IPS-18c (cell line): ENCODE results near the gene WNT11.

Source experiments
- H3K4me3 ChIP-seq: 2 replicates; pipeline ENCODE4 v1.7.0; 2013; ENCODE audit warnings: low read depth, mild to moderate bottlenecking, low read length, moderate library complexity; ENCODE audit not compliant: insufficient read depth
- H3K9me3 ChIP-seq: one replicate; pipeline ENCODE4 v1.6.1; 2013; ENCODE audit warnings: mild to moderate bottlenecking, low read length, moderate library complexity; ENCODE audit not compliant: control insufficient read depth, insufficient read depth

Gene WNT11

DNA sequence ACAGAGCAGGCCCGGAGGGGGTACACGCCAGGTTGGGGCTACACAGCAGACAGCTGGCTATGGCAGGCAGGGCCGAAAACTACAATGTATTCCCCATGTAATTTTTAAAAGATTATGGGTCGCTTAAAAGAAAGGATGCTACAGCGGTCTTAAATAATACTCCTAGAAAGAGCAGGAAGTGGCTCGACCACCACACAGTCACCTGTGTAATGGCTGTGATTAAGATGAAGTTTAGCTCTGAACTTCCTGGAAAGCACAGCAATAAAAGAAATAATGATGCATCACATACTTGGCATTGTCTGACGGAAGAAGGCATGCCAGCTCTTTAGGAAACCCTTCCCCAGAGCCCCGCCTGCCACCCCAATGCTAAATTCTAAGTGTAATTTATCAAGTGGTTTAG lies 32.6 kb downstream of the WNT11 start:
- no peaks in the 10 kb centered on the region for H3K9me3 ChIP-seq
- H3K4me3 ChIP-seq, result no peak overlapping the region

DNA sequence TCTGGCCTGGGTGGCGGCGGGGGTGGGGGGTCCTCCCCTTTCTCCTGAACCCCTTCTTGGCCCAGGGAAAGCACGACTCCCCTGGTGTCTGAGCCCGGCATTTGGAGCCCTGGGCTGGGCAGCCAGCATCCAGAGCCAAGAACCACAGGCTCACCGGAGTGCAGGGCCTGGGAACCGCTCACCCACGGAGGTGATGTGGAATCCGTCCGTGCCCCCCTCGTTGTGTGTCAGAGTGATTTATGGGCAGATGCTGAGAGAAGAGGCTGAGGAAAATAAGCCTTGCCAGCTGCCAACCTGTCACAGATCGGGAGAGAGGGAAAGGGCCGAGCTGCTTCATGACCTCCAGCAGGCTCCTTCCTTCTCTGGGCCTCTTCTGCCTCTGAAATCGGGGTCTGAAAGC lies 33.7 kb downstream of the WNT11 start:
- H3K4me3 ChIP-seq, result no peak overlapping the region
- no peaks in the 10 kb centered on the region for H3K9me3 ChIP-seq

DNA sequence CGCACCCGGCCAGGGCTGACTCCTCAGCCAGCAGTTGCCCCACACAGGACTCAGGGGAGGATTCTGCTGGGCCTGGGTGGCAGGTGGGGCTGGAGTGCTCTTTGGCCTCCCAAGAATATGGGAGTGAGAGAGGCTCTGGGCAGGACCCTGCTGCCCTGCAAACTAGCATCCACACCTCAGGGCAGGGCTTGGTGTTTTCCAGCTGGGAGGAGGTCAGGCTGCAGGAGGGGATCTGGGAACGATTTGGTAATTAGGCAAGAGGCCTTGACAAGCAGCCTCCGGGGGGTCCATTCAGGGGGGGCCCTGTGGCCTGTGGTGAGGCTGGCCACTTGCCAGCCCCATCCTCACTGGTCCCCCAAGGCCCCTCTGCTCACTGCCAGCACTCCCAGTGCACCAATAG lies 35.8 kb downstream of the WNT11 start:
- Histone ChIP-seq H3K4me3 (no peak overlapping the region), H3K9me3 (peaks cover 2% of the 10 kb centered on the region)

DNA sequence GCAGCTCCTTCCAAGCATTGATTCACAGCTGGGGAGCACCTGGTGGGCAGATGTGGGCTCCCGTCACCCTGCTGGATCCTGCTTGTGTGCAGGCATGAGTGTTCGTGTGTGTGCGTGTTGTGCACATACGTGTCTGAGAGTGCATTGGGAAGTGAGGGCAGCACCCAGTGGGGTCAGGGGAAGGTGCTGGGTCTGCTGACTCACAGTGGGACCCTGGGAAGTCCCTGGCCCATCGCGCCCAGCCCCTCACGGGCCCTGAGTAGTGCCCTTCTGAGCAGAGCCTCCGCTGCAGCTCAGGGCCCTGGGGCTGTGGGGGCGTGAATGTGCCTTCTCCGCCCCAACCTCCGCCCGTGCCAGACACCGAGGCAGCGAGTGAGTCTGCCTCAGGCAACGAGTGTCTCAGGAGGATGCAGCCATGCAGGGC lies 36.8 kb downstream of the WNT11 start:
- H3K9me3 ChIP-seq, result peaks cover 2% of the 10 kb centered on the region
- H3K4me3 ChIP-seq, result no peak overlapping the region

DNA sequence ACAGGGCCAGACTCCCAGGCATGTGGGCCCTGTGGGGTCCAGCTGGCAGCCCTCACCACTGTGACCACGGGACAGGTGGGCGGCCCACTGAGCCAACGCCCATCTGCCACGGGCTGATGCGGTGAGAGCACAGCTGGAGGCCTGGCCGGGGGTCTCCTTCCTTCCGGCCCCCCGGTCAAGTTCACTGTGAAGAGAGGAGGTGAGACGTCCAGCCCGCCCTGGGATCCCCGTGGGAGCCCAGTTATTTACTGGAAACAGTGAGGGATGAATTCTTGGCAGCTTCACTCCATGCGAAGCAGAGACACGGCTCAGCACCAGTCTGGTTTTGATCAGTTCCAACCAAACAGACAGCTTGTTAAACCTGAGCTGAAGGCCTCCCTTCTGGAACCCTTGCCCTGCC lies 38.7 kb downstream of the WNT11 start:
- Histone ChIP-seq H3K9me3 (peaks cover 2% of the 10 kb centered on the region), H3K4me3 (no peak overlapping the region)

DNA sequence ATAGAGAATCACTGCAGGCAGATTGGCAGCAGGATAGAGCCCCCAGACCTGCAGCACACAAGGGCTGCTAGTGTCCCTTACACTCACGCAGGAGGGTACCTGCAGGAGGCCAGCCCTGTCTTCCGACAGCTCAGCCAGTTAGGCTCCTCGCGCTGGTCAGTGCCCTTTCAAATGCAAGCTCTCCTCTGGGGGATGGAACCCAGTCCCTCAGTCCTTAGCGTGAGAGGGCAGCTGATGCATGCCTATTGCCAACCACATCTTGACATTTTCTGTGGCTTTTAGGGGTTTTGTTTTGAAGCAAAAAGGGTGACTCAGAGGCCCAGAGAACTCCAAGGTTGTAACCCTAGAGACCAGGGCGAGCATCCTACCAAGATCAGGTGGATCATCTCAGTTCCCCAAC lies 40.0 kb downstream of the WNT11 start:
- Histone ChIP-seq H3K9me3 (peaks cover 2% of the 10 kb centered on the region), H3K4me3 (no peak overlapping the region)

DNA sequence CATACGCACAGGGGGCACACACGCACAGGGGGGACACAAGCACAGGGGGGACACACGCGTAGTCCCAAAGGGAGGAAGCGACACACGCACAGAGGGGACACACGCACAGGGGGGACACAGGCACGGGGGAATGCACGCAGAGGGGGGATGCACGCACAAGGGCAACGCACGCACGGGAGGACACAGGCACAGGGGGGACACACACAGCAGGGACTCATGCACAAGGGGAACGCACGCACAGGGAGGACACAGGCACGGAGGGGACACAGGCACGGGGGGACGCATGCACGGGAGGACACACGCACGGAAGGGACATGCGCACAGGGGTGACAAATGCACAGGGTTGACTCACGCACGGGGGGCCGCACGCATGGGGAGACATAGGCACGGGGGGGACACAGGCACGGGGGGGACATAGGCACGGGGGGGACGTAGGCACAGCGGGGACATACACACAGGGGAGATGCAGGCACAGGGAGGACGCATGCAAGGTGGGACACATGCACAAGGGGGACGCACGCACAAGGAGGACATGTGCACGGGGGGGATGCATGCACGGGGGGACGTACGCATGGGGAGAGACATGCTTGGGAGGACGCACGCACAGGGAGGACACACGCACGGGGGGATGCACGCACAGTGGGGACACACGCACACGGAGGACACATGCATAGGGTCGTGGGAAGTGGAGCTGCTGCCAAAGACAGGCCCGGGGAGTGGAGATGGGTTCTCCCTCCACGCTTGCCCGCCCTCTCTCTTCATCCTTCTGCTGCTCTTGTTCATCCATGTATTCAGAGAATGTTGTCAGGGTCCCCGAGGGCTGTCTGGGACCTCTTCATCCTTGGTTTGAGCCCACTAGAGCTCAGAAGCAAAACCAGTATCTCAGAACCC lies 41.2 kb downstream of the WNT11 start:
- no peak overlapping the region for H3K4me3 ChIP-seq
- peaks cover 2% of the 10 kb centered on the region for H3K9me3 ChIP-seq

DNA sequence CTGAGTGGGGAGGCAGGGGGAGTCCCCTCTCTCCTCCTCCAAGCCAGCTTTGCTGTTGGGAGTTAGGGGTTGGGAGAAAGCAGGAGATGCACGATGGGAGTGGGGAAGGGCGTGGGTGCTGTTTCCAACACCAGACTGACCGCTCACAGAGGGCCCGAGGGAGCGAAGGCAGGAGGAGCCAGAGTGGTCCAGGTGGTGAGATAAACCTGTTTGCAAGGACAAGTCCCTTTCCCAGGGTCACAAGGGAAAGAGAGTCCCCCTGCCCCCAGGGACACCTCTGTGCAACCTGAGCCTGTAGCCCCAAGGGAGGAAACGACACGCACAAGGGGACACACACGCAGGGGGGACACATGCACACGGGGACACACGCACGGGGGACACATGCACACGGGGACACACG lies 42.2 kb downstream of the WNT11 start:
- Histone ChIP-seq H3K4me3 (no peak overlapping the region), H3K9me3 (peaks cover 2% of the 10 kb centered on the region)

DNA sequence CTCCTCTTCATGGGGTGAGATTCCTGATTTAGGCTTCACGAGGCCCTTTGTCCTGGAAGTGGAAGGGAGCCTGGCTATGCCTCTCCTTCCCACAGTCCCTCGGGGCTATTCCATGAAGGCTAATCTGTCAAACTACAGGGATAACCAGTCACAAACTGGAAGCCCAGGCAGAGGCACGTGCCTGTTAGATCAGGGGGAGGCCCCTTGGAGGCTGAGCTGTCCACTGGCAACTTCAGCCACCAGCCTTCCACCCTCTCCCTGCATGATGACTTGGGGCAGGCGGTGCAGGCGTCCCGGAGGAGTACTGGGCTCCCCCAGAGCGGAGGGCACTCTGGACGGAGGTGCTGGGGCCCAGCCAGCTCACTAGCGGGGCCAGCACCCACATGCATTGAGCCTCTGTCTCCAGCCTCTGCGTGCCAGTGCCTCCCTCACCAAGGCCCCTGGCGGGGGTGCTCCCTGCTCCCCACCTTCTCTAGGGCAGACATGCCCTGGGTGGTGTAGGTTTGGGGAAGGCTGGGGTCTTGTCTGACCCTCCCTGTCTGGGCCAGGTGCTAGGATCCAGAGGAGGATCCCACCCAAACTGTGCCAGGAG lies 42.9 kb downstream of the WNT11 start:
- H3K4me3 ChIP-seq, result no peak overlapping the region
- H3K9me3 ChIP-seq, result peaks cover 2% of the 10 kb centered on the region

DNA sequence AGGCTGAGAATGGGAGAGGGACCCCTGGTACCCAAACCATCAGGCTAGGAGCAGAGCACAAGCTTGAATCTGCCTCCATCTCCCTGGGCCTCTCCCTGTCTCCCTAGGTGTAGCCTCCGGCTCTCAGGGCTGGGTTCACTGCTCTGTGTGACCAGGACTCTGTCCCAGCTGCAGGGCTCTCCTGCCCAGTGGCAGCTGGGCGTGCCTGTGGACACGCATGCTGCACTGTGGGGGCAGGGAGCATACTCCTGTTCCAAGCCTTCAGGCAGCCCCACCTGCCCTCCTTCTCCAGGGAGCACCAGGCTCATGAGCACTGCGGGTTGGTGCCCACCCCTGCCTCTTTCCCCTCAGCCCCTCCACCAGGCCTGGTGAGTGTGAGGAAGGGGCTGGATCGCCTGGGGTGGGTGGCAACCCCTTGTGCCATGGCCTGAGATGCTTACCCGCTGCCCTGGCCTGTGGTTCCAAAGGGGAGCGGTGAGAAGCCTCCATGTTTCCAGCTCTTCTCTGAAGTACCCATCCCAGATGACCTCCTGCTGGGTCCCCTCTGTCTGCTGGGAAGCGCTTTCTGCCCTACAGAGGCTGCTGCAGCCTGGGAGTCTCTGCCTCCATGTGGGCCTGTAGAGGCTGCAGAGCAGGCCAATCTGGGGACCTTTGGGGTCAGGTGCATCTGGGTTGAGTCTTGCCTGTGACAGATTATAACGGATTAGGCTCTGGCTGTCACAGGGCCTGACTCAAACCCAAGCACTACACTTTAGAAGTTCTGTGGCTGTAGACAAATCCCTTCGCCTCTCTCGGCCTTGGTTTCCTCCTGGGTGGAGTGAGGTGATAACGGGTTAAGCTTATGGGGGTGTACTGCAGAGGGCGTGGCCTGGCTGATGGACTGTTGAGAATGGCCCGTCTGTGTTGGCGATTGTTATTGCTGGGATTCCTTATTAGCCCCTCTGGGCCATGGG lies 43.7 kb downstream of the WNT11 start:
- Histone ChIP-seq H3K4me3 (no peak overlapping the region), H3K9me3 (peaks cover 2% of the 10 kb centered on the region)

DNA sequence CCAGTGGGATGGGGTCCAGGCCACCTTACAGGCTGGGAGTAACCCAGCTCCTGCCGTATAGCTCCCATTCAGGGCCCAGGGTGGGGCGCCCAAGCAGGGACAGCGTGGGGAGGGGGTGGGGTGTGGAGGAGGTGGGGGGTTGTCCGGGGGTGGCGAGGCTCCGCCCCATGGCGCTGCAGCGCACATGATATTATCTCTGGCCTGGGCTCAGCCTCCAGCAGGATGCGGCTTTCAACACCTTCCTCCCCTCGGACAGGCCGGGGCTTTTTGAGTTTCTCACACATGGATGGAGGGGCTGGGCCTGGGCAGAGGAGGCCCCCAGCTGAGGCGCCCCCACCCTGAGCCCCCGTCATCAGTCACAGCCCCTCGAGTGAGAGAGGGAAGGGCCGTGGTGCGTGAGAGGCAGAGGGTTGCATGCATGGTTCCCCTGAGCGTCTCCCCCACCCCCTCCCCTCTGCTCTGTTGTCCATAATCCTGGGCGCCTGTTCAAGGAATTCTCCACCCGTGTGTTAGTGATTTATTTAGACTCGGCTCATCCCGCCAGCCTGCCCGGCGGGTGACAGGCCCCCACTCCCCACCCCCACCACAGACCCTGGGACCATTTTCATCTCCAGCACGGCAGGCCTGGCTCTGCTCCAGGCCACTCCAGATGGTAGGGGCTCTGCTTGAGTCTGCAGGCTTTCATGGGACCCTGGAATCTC lies 44.9 kb downstream of the WNT11 start:
- Histone ChIP-seq H3K9me3 (peaks cover 2% of the 10 kb centered on the region), H3K4me3 (no peak overlapping the region)

DNA sequence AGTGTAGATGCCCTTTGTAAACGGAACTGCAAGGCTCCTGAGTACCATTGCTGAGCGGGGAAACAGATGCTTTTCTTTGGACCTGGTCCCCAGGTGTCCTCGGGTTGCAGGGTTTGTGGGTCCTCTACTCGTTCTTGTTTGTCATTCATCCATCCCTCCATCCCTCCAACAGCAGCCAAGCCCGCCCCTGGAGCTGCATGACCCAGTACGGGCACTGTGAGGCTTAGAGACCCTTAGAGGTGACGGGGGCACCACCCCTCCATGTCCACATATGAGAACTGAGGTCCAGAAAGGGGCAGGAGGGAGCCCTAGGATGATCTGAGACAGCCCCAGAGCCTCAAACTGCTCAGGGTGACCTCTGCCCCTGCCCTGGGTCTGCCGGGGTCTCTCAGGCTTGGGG lies 45.4 kb downstream of the WNT11 start:
- H3K4me3 ChIP-seq, result no peak overlapping the region
- H3K9me3 ChIP-seq, result no peaks in the 10 kb centered on the region

DNA sequence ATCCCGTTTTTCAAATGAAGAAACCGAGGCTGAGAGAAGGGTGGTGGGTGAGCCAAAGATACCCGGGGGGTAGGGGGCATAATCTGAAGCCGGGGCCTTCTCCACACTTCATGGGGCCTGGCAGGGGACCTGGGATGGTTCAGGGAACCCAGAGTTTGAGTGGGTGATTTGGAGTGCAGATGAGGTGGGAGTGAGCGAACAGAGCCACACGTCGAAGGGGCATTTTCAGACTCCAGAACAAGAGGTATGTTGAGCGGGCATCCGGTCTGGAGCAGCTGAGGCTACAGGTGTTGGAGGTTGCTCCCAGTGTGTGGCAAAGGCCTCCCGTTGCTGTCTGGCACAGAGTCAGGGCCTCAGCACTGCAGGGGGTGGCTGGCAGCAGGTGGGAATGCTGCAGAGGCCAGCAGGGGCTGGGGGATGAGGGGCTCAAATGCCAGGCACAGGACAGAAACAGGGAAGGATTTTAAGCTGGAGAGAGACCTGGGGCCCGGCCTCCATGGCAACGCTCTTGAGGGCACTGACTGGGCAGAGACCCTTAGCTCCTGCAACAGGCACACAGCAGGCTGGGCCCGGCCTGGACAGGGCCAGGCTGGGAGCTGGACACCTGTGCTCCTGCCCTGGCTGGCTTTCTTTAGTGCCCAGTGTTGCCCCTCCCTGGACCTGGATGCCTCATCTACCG lies 46.2 kb downstream of the WNT11 start:
- no peak overlapping the region for H3K4me3 ChIP-seq
- no peaks in the 10 kb centered on the region for H3K9me3 ChIP-seq

DNA sequence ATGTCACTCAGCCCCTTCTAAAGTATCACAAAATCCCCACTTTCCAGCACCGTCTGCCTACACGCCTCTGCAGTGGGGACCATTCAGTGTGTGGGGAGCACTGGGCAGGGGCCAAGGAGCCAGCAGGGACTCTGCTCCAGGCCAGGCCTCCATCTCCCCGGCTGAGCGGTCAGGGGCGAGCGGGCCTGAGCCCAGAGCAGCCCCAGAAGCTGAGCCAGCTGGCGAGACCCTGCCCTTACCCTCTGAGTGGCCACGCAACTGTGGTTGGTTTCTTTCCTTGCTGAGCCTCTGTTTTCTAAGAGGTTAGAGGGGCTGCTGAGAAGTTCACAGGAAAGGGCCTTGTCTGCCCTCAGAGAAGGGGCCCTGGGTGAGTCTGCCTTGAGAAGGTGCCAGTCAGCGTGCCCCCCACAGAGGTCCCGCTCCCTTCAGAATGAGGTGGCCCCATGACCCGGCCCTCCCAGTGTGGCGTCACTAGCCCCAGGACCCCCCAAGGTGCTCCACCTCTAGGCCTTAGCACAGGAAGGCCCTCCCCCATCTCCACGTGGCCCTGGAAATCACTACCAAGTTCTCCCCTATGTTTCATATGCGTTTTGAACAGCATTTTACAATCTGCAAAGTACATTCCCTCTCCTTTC lies 46.9 kb downstream of the WNT11 start:
- Histone ChIP-seq H3K4me3 (no peak overlapping the region), H3K9me3 (no peaks in the 10 kb centered on the region)

DNA sequence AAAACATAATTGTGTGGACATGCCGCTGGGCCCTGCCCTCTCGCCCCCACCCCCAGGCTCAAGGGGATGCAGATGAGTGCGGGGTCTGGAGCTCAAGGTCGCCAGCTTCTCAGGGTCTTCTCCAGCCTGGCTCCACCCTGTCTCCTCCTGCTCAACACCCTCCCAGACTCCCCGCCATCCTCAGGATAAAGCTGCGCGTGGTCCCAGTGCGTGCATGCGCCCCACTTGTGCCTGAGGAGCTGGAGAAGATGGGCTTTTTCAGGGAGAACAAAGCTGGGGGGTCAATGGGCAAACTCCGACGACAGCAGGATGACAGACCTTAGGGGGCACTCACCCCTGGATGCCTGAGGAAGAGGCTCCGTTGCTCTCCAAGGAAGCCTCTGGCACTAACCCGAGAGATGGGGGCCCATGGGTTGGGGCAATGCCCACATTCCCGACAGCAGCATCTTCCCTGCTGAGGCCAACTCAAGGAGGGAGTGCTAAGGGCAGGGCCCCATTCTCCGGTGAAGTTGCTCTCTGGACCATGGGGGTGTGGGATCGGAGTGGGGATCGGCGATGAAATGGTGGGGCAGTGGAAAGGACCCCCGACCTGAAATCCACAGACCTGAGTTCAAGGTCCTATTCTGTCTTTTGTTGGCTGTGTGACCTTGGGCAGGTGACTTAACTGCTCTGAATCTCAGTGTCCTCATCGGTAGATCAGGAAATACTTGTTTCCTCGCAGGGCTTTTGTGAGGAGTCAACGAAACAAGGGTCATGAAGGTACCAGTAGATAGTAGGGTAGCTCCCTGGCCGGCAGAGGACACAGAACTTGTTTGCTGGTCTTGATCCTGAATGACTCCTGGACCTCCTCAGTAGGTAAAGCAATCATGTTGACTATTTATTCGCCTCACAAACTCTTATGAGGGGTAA lies 47.7 kb downstream of the WNT11 start:
- H3K9me3 ChIP-seq, result no peaks in the 10 kb centered on the region
- H3K4me3 ChIP-seq, result no peak overlapping the region
